ENCODE measurements around the gene TMEM86A. TPM values are rescaled to one million over a fixed set of nuclear protein-coding genes. Genes with fewer than 3 reads are reported as not detected.

TMEM86A gene
- total RNA-seq, 2 experiments from 2014 or later: 8.0 to 8.5 TPM

DNA sequence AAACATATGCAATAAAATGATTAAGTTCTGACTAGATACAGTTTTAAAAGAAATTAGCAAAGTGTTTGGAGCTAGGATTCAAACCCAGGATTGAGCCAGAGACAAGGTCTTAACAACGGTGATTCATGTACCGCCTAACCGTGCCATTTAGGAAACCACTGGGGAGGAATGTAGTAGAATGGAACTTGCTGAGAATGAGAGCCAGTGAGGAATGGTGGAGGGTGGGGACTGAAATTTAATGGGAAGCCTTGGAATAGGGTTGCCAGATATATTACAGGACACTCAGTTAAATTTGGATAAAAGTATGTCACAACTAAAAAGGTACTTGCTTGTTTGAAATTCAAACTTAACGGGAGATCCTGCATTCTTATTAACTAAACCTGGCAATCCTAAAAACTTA lies 30.4 kb upstream of the TMEM86A start:
- Histone ChIP-seq H3K4me1 (ENCODE audit: insufficient read depth, low read length) (peaks cover 31% of the 10 kb centered on the region), H3K4me3 (ENCODE audit: low read length) (no peak overlapping the region), H3K27me3 (ENCODE audit: control insufficient read depth in 1 of 2, insufficient read depth in 2 of 2, low read length in 2 of 2) (no peaks in the 10 kb centered on the region), H3K27ac (ENCODE audit: low read depth in 1 of 2, low read length in 2 of 2) (no peak overlapping the region), H3K36me3 (ENCODE audit: insufficient read depth, low read length) (no peaks in the 10 kb centered on the region), H3K9me3 (ENCODE audit: control insufficient read depth in 1 of 2, insufficient read depth in 1 of 2, low read length in 2 of 2) (no peaks in the 10 kb centered on the region)
- DNase-seq (no peak), ATAC-seq (ENCODE audit: poor library complexity) (no peak)
- H3K36me3 Mint-ChIP-seq (ENCODE audit: low read depth): no peaks in the 10 kb centered on the region
- H3K4me3 Mint-ChIP-seq: no peak overlapping the region
- TF ChIP-seq, protein P1, sequence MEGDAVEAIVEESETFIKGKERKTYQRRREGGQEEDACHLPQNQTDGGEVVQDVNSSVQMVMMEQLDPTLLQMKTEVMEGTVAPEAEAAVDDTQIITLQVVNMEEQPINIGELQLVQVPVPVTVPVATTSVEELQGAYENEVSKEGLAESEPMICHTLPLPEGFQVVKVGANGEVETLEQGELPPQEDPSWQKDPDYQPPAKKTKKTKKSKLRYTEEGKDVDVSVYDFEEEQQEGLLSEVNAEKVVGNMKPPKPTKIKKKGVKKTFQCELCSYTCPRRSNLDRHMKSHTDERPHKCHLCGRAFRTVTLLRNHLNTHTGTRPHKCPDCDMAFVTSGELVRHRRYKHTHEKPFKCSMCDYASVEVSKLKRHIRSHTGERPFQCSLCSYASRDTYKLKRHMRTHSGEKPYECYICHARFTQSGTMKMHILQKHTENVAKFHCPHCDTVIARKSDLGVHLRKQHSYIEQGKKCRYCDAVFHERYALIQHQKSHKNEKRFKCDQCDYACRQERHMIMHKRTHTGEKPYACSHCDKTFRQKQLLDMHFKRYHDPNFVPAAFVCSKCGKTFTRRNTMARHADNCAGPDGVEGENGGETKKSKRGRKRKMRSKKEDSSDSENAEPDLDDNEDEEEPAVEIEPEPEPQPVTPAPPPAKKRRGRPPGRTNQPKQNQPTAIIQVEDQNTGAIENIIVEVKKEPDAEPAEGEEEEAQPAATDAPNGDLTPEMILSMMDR (IDR thresholded peaks at IDR 0.05): no peak
- H3K9me3 Mint-ChIP-seq: no peaks in the 10 kb centered on the region
- H3K27ac Mint-ChIP-seq: no peak overlapping the region
- H3K27me3 Mint-ChIP-seq: no peaks in the 10 kb centered on the region
- POLR2A ChIA-PET: no interaction called here
- CTCF ChIA-PET: no interaction called here
- intact Hi-C loops (cut with DNase I, micrococcal nuclease): loop anchor here in 1 of 2 experiments (5.0 kb wide), 1 partner anchor 54 kb away; no protein-coding TSS in a partner anchor
- H3K4me1 Mint-ChIP-seq (ENCODE audit: low read depth): peaks cover 52% of the 10 kb centered on the region

DNA sequence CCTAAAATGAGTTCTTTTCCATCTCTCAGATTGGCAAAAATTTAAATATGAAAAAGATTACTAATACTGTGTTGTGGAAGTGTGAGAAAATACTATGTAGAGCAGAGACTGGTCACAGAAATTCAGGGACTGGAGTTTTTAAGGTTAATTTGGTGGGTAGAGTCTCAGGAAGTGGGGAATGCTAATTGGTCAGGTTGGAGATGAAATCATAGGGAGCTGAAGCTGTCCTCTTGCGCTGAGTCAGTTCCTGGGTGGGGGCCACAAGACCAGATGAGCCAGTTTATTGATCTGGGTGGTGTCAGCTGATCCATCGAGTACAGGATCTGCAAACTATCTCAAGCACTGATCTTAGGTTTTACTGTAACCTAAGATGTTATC lies 29.4 kb upstream of the TMEM86A start:
- H3K27me3 Mint-ChIP-seq: no peaks in the 10 kb centered on the region
- Histone ChIP-seq H3K27me3 (ENCODE audit: control insufficient read depth in 1 of 2, insufficient read depth in 2 of 2, low read length in 2 of 2) (no peaks in the 10 kb centered on the region), H3K4me1 (ENCODE audit: insufficient read depth, low read length) (peaks cover 32% of the 10 kb centered on the region), H3K36me3 (ENCODE audit: insufficient read depth, low read length) (no peaks in the 10 kb centered on the region), H3K27ac (ENCODE audit: low read depth in 1 of 2, low read length in 2 of 2) (no peak overlapping the region), H3K4me3 (ENCODE audit: low read length) (no peak overlapping the region), H3K9me3 (ENCODE audit: control insufficient read depth in 1 of 2, insufficient read depth in 1 of 2, low read length in 2 of 2) (no peaks in the 10 kb centered on the region)
- peak overlapping the region; percentile 40 for H3K27ac Mint-ChIP-seq
- peaks cover 57% of the 10 kb centered on the region for H3K4me1 Mint-ChIP-seq (ENCODE audit: low read depth)
- ChIA-PET CTCF (interaction anchor here (0.5 kb wide), 1 partner anchor 29 kb away, joined by 3 read pairs; no protein-coding TSS in a partner anchor), POLR2A (no interaction called here)
- H3K36me3 Mint-ChIP-seq (ENCODE audit: low read depth): no peaks in the 10 kb centered on the region
- H3K4me3 Mint-ChIP-seq: no peak overlapping the region
- ATAC-seq (ENCODE audit: poor library complexity) (no peak), DNase-seq (peak in 4 of 14 experiments; percentile 10 to 43 (median 28))
- intact Hi-C loops (cut with DNase I, micrococcal nuclease): loop anchor here in 1 of 2 experiments (5.0 kb wide), 1 partner anchor 53 kb away; no protein-coding TSS in a partner anchor
- H3K9me3 Mint-ChIP-seq: no peaks in the 10 kb centered on the region
- TF ChIP-seq, protein P1 (IDR thresholded peaks at IDR 0.05): no peak

DNA sequence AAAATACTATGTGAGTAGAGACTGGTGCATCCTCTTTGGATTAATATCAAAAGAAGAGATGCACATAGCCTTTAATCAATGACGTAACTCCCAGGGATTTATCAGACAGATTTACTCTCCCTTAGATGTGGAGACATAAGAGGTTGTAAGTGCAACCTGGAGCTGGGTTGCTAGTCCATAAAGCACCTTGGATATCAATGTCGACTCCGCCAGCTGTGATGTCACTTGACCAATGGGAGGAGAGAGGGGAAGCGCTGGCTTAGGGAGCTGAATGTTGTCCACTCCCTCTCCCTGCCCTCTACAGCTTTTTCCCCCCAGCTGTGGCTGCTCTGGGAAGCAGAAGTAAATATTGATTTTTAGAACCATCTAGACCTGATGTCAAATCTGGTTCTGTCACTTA lies 28.9 kb upstream of the TMEM86A start:
- Mint-ChIP-seq H3K4me3 (no peak overlapping the region), H3K4me1 (ENCODE audit: low read depth) (peaks cover 57% of the 10 kb centered on the region), H3K9me3 (no peaks in the 10 kb centered on the region), H3K36me3 (ENCODE audit: low read depth) (no peaks in the 10 kb centered on the region), H3K27ac (peak overlapping the region; percentile 40), H3K27me3 (no peaks in the 10 kb centered on the region)
- intact Hi-C loops (cut with DNase I, micrococcal nuclease): loop anchor here (2.0 to 5.0 kb wide), 4 partner anchors 35 to 53 kb away; partner anchors contain the start of gene SPTY2D1 (in 2 of the 2)
- CTCF ChIA-PET: interaction anchor here (0.5 kb wide), 1 partner anchor 29 kb away, joined by 3 read pairs; no protein-coding TSS in a partner anchor
- ATAC-seq (ENCODE audit: poor library complexity) (no peak), DNase-seq (no peak)
- Histone ChIP-seq H3K4me1 (ENCODE audit: insufficient read depth, low read length) (peaks cover 32% of the 10 kb centered on the region), H3K27ac (ENCODE audit: low read depth in 1 of 2, low read length in 2 of 2) (no peak overlapping the region), H3K27me3 (ENCODE audit: control insufficient read depth in 1 of 2, insufficient read depth in 2 of 2, low read length in 2 of 2) (no peaks in the 10 kb centered on the region), H3K9me3 (ENCODE audit: control insufficient read depth in 1 of 2, insufficient read depth in 1 of 2, low read length in 2 of 2) (no peaks in the 10 kb centered on the region), H3K4me3 (ENCODE audit: low read length) (no peak overlapping the region), H3K36me3 (ENCODE audit: insufficient read depth, low read length) (no peaks in the 10 kb centered on the region)
- POLR2A ChIA-PET: no interaction called here
- TF ChIP-seq, protein P1 (IDR thresholded peaks at IDR 0.05): no peak
